Measurements from ENCODE around the gene PRKCD. TPM values are rescaled to one million over a fixed set of nuclear protein-coding genes. Genes with fewer than 3 reads are reported as not detected.

Gene PRKCD
- total RNA-seq, 1 experiment from 2014 or later = 22.7 TPM

DNA sequence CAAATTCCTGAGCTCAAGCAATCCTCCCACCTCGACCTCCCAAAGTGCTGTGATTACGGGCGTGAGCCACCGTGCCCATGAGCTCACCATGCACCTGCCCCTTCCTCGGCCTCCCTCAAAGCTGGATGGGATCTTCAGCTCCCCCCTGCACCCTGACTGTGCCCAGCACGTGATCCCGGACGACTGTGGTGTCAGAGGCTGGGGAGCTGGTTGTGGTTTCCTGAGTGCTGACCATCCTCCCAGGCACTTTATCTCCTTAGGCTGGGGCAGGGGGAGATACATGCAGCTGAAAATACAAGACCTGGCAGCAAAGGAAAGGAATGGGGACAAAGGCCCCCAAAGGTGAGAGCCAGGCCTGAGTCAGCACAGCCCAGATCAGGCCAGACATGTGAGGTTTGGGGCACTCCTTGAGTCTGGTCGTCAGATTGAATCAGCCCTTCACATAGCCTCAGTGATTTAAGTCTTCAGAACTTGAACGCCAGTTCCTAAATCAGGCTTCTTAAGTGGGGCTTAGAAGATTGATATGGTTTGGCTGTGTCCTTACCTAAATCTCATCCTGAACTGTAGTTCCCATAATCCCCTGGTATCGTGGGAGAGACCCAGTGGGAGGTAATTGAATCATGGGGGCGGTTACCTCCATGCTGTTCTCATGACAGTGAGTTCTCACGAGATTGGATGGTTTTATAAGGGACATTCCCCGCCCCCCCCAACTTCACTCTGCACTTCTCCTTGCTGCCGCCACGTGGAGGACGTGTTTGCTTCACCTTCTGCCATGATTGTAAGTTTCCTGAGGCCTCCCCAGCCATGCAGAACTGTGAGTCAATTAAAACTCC lies 35.8 kb downstream of the PRKCD start:
- peak overlapping the region; percentile 59 for H3K9ac ChIP-seq (ENCODE audit: low read length)
- peak; percentile 96 for DNase-seq
- no peaks in the 10 kb centered on the region for H4K20me1 ChIP-seq (ENCODE audit: insufficient read depth, low read depth, low read length)
- H3K27ac ChIP-seq (ENCODE audit: low read length) = peak overlapping the region; percentile 73
- no peaks in the 10 kb centered on the region for H3K9me3 ChIP-seq (ENCODE audit: low read length)
- peaks cover 36% of the 10 kb centered on the region for H3K79me2 ChIP-seq (ENCODE audit: low read length)
- no peaks in the 10 kb centered on the region for H3K9me2 ChIP-seq (replicated peaks; ENCODE audit: insufficient read depth, low read length)
- H3K4me1 ChIP-seq (ENCODE audit: low read length) = peaks cover 87% of the 10 kb centered on the region
- no peaks in the 10 kb centered on the region for H3K27me3 ChIP-seq (ENCODE audit: low read length)
- peaks cover 38% of the 10 kb centered on the region for H3K36me3 ChIP-seq (ENCODE audit: insufficient read depth, low read length)
- H3K4me3 ChIP-seq (ENCODE audit: low read length) = peak overlapping the region; percentile 31; the same call in 1 of the 2 replicates
- no peak overlapping the region for H2AFZ ChIP-seq (ENCODE audit: low read length)
- H3K4me2 ChIP-seq (ENCODE audit: low read depth, low read length, poor library complexity, severe bottlenecking) = peak overlapping the region; percentile 76

DNA sequence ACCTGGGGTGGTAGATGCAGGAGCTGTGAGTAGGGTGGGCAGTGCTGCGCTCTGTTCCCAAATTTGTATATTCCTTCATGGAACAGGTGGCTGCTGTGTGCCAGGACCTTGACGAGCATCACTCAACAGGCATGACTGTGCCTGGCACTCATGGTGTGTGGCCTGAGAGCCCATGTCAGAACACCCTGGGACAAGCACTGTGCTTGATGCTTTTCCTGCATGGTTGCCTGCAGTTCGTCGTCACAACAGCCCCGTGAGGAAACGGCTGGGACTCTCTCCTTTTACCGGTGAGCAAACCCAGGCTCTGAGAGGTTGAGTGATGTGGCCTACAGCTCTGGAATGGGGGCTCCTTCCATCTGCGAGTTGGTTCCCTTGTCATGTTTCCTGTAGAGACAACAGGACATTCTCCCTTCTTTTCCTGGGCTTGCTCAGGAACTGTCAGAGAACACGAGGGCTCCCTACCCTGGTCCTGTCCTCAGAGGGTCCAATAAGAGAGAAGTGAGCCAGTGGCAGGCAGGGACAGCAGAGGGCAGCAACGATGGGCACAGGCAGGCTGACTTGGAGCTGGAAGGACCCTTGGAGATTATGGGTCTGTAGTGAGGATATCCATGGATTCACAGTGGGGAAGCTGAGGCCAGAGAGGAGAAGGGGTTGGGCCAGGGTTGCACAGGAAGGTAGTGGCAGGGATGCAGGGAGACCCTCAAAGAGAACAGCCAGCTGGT lies 37.4 kb downstream of the PRKCD start:
- Histone ChIP-seq H4K20me1 (ENCODE audit: insufficient read depth, low read depth, low read length) (no peaks in the 10 kb centered on the region), H3K27ac (ENCODE audit: low read length) (peak overlapping the region; percentile 4; the same call in 1 of the 2 replicates), H3K79me2 (ENCODE audit: low read length) (peaks cover 50% of the 10 kb centered on the region), H3K4me2 (ENCODE audit: low read depth, low read length, poor library complexity, severe bottlenecking) (peak overlapping the region; percentile 76), H3K36me3 (ENCODE audit: insufficient read depth, low read length) (peaks cover 50% of the 10 kb centered on the region), H3K9me2 (replicated peaks; ENCODE audit: insufficient read depth, low read length) (no peaks in the 10 kb centered on the region), H3K9me3 (ENCODE audit: low read length) (no peaks in the 10 kb centered on the region), H2AFZ (ENCODE audit: low read length) (no peak overlapping the region), H3K27me3 (ENCODE audit: low read length) (no peaks in the 10 kb centered on the region), H3K4me1 (ENCODE audit: low read length) (peaks cover 72% of the 10 kb centered on the region), H3K9ac (ENCODE audit: low read length) (peak overlapping the region; percentile 66), H3K4me3 (ENCODE audit: low read length) (peak overlapping the region; percentile 69)
- no peak for DNase-seq

DNA sequence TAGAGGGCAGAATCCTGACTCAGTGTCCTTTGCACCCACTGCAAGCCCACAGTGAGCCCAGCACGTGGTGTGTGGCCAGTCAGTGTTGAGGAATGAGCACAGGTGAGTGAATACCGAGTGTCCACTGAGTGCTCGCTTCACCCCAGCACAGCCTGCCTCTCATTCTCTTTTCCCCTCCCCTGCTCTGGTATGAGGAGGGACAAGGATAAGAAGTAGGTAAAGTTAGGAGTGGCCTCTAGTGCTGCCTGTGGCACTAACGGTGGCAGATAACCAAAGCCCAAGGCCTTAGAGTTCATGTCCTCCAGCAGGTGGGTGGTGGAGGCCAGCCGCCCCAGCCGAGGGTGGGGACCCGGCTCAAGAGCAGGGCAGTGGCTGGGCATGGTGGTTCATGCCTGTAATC lies 38.0 kb downstream of the PRKCD start:
- Histone ChIP-seq H3K9ac (ENCODE audit: low read length) (peak overlapping the region; percentile 66), H4K20me1 (ENCODE audit: insufficient read depth, low read depth, low read length) (no peaks in the 10 kb centered on the region), H2AFZ (ENCODE audit: low read length) (no peak overlapping the region), H3K27ac (ENCODE audit: low read length) (peak overlapping the region; percentile 4; the same call in 1 of the 2 replicates), H3K9me3 (ENCODE audit: low read length) (no peaks in the 10 kb centered on the region), H3K4me3 (ENCODE audit: low read length) (peak overlapping the region; percentile 69; the same call in 1 of the 2 replicates), H3K4me2 (ENCODE audit: low read depth, low read length, poor library complexity, severe bottlenecking) (peak overlapping the region; percentile 76), H3K79me2 (ENCODE audit: low read length) (peaks cover 53% of the 10 kb centered on the region), H3K27me3 (ENCODE audit: low read length) (no peaks in the 10 kb centered on the region), H3K9me2 (replicated peaks; ENCODE audit: insufficient read depth, low read length) (no peaks in the 10 kb centered on the region), H3K4me1 (ENCODE audit: low read length) (peaks cover 66% of the 10 kb centered on the region), H3K36me3 (ENCODE audit: insufficient read depth, low read length) (peaks cover 52% of the 10 kb centered on the region)
- no peak for DNase-seq

DNA sequence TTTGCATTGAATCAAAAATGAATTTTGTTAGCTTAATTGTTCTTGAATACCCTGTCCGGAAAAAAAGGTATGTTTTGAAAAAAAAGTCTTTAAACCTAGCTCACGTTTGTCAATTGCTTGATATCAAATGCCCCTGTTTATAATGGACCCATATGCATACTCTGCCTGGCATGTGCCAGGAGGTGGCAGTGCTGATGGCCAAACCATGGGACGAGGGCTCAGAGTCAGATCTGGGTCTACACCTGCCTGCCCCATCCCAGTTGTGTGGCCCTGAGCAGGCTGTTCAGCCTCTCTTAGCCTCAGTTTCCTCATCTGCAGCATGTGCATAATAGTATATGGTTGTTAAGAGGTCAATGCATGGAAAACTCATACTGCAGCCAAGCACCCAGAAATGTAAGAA lies 38.8 kb downstream of the PRKCD start:
- Histone ChIP-seq H3K79me2 (ENCODE audit: low read length) (peaks cover 56% of the 10 kb centered on the region), H4K20me1 (ENCODE audit: insufficient read depth, low read depth, low read length) (no peaks in the 10 kb centered on the region), H3K4me2 (ENCODE audit: low read depth, low read length, poor library complexity, severe bottlenecking) (no peak overlapping the region), H3K4me3 (ENCODE audit: low read length) (no peak overlapping the region), H3K9me3 (ENCODE audit: low read length) (no peaks in the 10 kb centered on the region), H2AFZ (ENCODE audit: low read length) (no peak overlapping the region), H3K27me3 (ENCODE audit: low read length) (no peaks in the 10 kb centered on the region), H3K9ac (ENCODE audit: low read length) (no peak overlapping the region), H3K4me1 (ENCODE audit: low read length) (peaks cover 58% of the 10 kb centered on the region), H3K9me2 (replicated peaks; ENCODE audit: insufficient read depth, low read length) (no peaks in the 10 kb centered on the region), H3K27ac (ENCODE audit: low read length) (no peak overlapping the region), H3K36me3 (ENCODE audit: insufficient read depth, low read length) (peaks cover 61% of the 10 kb centered on the region)
- DNase-seq = no peak

DNA sequence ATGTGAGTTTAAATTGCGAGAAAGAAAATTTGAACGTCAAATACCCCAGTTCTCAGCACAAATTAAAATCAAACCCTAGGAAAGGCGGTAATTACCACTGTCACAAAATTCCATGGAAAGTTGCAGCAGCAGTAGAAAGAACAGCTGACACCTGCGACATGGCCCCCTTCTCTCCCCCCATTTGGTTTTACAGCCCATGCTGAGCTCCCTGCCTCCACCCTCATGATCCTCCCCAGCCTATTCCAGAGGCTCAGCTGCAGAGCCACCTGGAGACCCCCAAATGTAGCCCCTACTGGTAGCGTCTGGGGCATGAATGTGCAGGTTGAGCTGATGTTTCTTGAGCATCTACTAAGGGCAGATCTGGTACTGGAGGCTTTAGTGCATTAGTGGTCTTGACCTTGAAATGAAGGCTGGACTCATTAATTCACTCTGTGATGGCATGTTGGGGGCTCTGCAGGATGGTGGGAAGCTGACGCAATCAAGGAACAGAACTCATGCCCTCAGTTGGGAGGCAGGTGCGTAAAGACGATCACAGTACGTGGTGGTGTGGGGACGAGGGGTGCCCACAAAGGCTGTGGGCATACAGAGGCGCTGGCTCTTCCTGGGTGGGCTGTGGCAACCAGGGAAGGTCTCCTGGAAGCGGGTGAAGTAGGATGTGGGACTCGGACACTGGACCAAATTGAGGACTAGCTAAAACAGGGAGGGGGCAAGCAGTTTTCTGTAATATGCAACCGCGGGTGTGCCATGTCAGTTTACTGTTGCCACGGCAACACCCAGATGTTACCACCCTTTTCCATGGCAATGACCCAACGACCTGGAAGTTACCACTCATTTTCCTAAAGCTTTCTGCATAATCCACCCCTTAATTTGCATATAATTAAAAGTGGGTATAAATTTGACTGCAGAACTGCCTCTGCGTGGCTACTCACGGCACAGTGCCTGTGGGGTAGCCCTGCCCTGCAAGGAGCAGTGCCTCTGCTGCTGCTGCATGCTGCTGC lies 39.8 kb downstream of the PRKCD start:
- Histone ChIP-seq H3K27me3 (ENCODE audit: low read length) (no peaks in the 10 kb centered on the region), H3K4me1 (ENCODE audit: low read length) (peaks cover 48% of the 10 kb centered on the region), H3K36me3 (ENCODE audit: insufficient read depth, low read length) (peaks cover 67% of the 10 kb centered on the region), H2AFZ (ENCODE audit: low read length) (no peak overlapping the region), H3K79me2 (ENCODE audit: low read length) (peaks cover 56% of the 10 kb centered on the region), H4K20me1 (ENCODE audit: insufficient read depth, low read depth, low read length) (no peaks in the 10 kb centered on the region), H3K9me3 (ENCODE audit: low read length) (no peaks in the 10 kb centered on the region), H3K9me2 (replicated peaks; ENCODE audit: insufficient read depth, low read length) (no peaks in the 10 kb centered on the region), H3K9ac (ENCODE audit: low read length) (no peak overlapping the region), H3K4me3 (ENCODE audit: low read length) (no peak overlapping the region), H3K4me2 (ENCODE audit: low read depth, low read length, poor library complexity, severe bottlenecking) (no peak overlapping the region), H3K27ac (ENCODE audit: low read length) (no peak overlapping the region)
- DNase-seq = peak; percentile 74

DNA sequence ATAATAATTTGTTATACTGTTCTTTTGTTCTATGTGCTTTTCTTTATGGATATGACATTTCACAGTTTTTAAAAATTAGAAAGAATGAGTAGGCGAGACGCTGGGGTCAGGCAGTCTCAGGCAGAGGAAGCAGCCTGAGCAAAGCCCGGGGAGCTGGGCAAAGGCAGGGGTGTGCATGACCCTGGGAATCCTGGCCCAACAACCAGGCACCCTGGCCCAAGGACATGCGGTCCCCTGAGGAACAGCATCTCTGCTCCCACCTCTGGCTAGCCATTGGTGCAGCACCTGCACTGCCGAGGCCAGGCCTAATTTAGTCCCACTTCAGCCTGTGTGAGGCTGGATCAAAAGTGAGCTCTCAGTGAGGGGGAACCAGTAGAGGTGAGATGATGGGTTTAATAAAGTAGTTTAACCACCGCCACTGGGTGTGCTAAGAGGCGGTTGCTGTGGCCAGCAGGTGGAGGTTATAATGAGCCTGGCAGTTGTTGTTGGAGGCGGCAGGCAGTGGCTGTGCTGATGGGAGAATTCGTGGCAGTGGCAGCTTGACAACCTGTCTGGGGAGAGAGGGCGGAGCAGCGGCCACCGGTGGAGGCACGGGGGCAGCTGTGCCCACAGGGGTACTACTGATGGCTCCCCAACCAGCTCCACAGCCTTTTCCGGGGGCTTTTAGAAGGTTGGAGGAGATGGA lies 41.5 kb downstream of the PRKCD start:
- Histone ChIP-seq H3K27ac (ENCODE audit: low read length) (no peak overlapping the region), H3K9me3 (ENCODE audit: low read length) (no peaks in the 10 kb centered on the region; the same call in 1 of the 2 replicates), H3K4me3 (ENCODE audit: low read length) (no peak overlapping the region), H3K9me2 (replicated peaks; ENCODE audit: insufficient read depth, low read length) (no peaks in the 10 kb centered on the region), H3K9ac (ENCODE audit: low read length) (no peak overlapping the region), H3K79me2 (ENCODE audit: low read length) (peaks cover 62% of the 10 kb centered on the region), H4K20me1 (ENCODE audit: insufficient read depth, low read depth, low read length) (no peaks in the 10 kb centered on the region), H3K27me3 (ENCODE audit: low read length) (no peaks in the 10 kb centered on the region), H2AFZ (ENCODE audit: low read length) (no peak overlapping the region), H3K4me1 (ENCODE audit: low read length) (peaks cover 36% of the 10 kb centered on the region), H3K36me3 (ENCODE audit: insufficient read depth, low read length) (peaks cover 75% of the 10 kb centered on the region), H3K4me2 (ENCODE audit: low read depth, low read length, poor library complexity, severe bottlenecking) (no peak overlapping the region)
- no peak for DNase-seq
